ENCODE measurements around the gene TMEM100.

TMEM100 gene

GRCh38 chr17:55720919-55721836 is 1.5 kb downstream of the TMEM100 start:
- Histone ChIP-seq H3K27ac (no peak overlapping the region), H3K4me3 (peak overlapping the region; percentile 61)
- DNase-seq (ENCODE audit: low spot score) = no peak
- TF ChIP-seq CTCF (IDR thresholded peaks at IDR 0.05) = no peak

- no peak overlapping the region for H3K4me3 ChIP-seq
- no peak overlapping the region for H3K27ac ChIP-seq
- peak; percentile 65 for TF ChIP-seq CTCF (IDR thresholded peaks at IDR 0.05)
- DNase-seq (ENCODE audit: low spot score) = no peak
Observed at GRCh38 chr17:55717898-55718735, 4.5 kb downstream of the TMEM100 start.

- no peak for TF ChIP-seq CTCF (IDR thresholded peaks at IDR 0.05)
- DNase-seq (ENCODE audit: low spot score) = no peak
- Histone ChIP-seq H3K4me3 (no peak overlapping the region), H3K27ac (no peak overlapping the region)
Observed at GRCh38 chr17:55717432-55717831, 5.2 kb downstream of the TMEM100 start.

- DNase-seq (ENCODE audit: low spot score) = no peak
- Histone ChIP-seq H3K4me3 (no peak overlapping the region), H3K27ac (peak overlapping the region in 1 of 2 donors; percentile 34)
- no peak for TF ChIP-seq CTCF (IDR thresholded peaks at IDR 0.05)
Observed at GRCh38 chr17:55710829-55711496, 11.7 kb downstream of the TMEM100 start.

- Histone ChIP-seq H3K4me3 (no peak overlapping the region), H3K27ac (peak overlapping the region in 1 of 2 donors; percentile 34)
- no peak for DNase-seq (ENCODE audit: low spot score)
- no peak for TF ChIP-seq CTCF (IDR thresholded peaks at IDR 0.05)
Observed at GRCh38 chr17:55710410-55710809, 12.3 kb downstream of the TMEM100 start.

- no peak overlapping the region for H3K27ac ChIP-seq
- no peak overlapping the region for H3K4me3 ChIP-seq
- DNase-seq (ENCODE audit: low spot score) = no peak
- TF ChIP-seq CTCF (IDR thresholded peaks at IDR 0.05) = no peak
Observed at GRCh38 chr17:55709984-55710383, 12.7 kb downstream of the TMEM100 start.

Measured in coronary artery (tissue), 2 donors.